ENCODE data around the gene BPIFA3. TPM values are rescaled to one million over a fixed set of nuclear protein-coding genes. Genes with fewer than 3 reads are reported as not detected.

The BPIFA3 gene
- total and polyA plus RNA-seq, 2 of the 8 experiments (the other 6 are each of a cell fraction or from before 2014, with no cell fraction given): not detected

DNA sequence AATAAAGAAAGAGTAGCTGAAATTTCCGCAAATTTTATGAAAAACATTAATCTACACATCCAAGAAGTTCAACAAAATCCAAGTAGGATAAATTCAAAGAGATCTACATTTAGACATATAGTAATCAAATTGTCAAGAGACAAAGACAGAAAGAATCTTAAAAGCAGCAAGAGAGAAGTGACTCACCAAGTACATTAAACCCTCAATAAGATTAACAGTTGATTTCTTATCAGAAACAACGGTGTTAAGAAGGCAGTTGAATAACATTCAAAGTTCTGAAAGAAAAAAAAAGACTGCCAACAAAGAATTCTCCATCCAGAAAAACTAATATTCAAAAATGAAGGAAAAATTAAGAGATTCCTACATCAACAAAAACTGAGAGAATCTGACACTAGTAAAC, 37.9 kb downstream of the BPIFA3 start:
- POLR2A ChIA-PET (ENCODE audit: partially characterized antibody): no interaction called here
- Histone ChIP-seq H2AFZ (ENCODE audit: low read length) (no peak overlapping the region), H3K56ac (replicated peaks; ENCODE audit: insufficient read length, low read depth, low read length) (no peak overlapping the region), H2BK20ac (ENCODE audit: low read length) (no peak overlapping the region), H3K4me1 (replicated peaks in 1 of 4; ENCODE audit: control insufficient read depth in 3 of 4, insufficient read depth in 4 of 4, low read length in 3 of 4) (no peaks in the 10 kb centered on the region), H3K27ac (ENCODE audit: low read depth, low read length) (no peak overlapping the region), H2AK5ac (ENCODE audit: low read depth, low read length) (no peak overlapping the region), H2BK120ac (replicated peaks; ENCODE audit: low read depth, low read length) (no peak overlapping the region), H3K4me2 (ENCODE audit: insufficient read depth in 1 of 2, low read depth in 2 of 2, low read length in 2 of 2) (no peak overlapping the region), H3K36me3 (ENCODE audit: control insufficient read depth in 2 of 4, insufficient read depth in 4 of 4, low read length in 3 of 4) (no peaks in the 10 kb centered on the region), H3K23me2 (ENCODE audit: low read depth, low read length) (no peaks in the 10 kb centered on the region), H3K14ac (ENCODE audit: insufficient read length) (no peak overlapping the region), H2BK12ac (ENCODE audit: low read depth, low read length) (no peak overlapping the region), H3K9me3 (ENCODE audit: insufficient read depth in 2 of 2, low read depth in 1 of 2, low read length in 1 of 2) (no peaks in the 10 kb centered on the region), H3K79me1 (ENCODE audit: low read depth, low read length) (no peaks in the 10 kb centered on the region), H3K79me2 (ENCODE audit: control insufficient read depth in 1 of 2, insufficient read depth in 2 of 2, low read length in 2 of 2) (no peaks in the 10 kb centered on the region), H2BK5ac (ENCODE audit: low read depth, low read length) (no peak overlapping the region), H3K9ac (replicated peaks in 1 of 4; ENCODE audit: extremely low read depth in 1 of 4, low read depth in 3 of 4, low read length in 3 of 4) (no peak overlapping the region), H3K23ac (ENCODE audit: insufficient read length) (no peak overlapping the region), H4K8ac (ENCODE audit: extremely low read depth, insufficient read depth, low read length) (no peak overlapping the region), H3K4me3 (ENCODE audit: extremely low read depth in 1 of 4, insufficient read depth in 2 of 4, low read depth in 3 of 4, low read length in 4 of 4) (no peak overlapping the region), H4K5ac (ENCODE audit: insufficient read length, low read depth, low read length) (no peak overlapping the region), H3K18ac (ENCODE audit: extremely low read depth, low read length) (no peak overlapping the region), H3K27me3 (replicated peaks in 1 of 4; ENCODE audit: control insufficient read depth in 3 of 4, extremely low read depth in 1 of 4, insufficient read depth in 3 of 4, low read length in 3 of 4) (0 out of 7 replicates have a peak, but pooled peaks cover 0 to 3% (median 0%) of the 10 kb centered on the region in 4 experiments), H3K4ac (replicated peaks; ENCODE audit: insufficient read length, low read depth, low read length) (no peak overlapping the region), H2BK15ac (ENCODE audit: low read length) (no peak overlapping the region), H4K20me1 (replicated peaks in 1 of 2; ENCODE audit: control insufficient read depth in 1 of 2, insufficient read depth in 2 of 2, low read length in 2 of 2) (no peaks in the 10 kb centered on the region), H4K91ac (replicated peaks; ENCODE audit: insufficient read length, low read length) (no peak overlapping the region)
- TF ChIP-seq CBX8 (IDR thresholded peaks at IDR 0.05; ENCODE audit: borderline replicate concordance, low read depth, low read length) (no peak), NANOG (IDR thresholded peaks at IDR 0.05; ENCODE audit: insufficient read depth, low read depth, low read length, poor library complexity, severe bottlenecking) (no peak), RNF2 (IDR thresholded peaks at IDR 0.05; ENCODE audit: borderline replicate concordance, low read depth, low read length, missing control alignments, poor library complexity, severe bottlenecking) (no peak), FOSL1 (IDR thresholded peaks at IDR 0.05; ENCODE audit: insufficient read depth, low read depth, low read length) (no peak), SUZ12 (IDR thresholded peaks at IDR 0.05; ENCODE audit: low read length) (no peak), KDM5A (IDR thresholded peaks at IDR 0.05; ENCODE audit: low read length) (no peak), CBX5 (IDR thresholded peaks at IDR 0.05; ENCODE audit: low read depth, low read length) (no peak), PHF8 (conservative IDR thresholded peaks at IDR 0.05; ENCODE audit: low read depth, low read length) (no peak), POU5F1 (IDR thresholded peaks at IDR 0.05; ENCODE audit: low read depth, low read length) (no peak), SP2 (IDR thresholded peaks at IDR 0.05; ENCODE audit: low read length) (no peak)
- TF ChIP-seq, protein P1, sequence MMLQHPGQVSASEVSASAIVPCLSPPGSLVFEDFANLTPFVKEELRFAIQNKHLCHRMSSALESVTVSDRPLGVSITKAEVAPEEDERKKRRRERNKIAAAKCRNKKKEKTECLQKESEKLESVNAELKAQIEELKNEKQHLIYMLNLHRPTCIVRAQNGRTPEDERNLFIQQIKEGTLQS (IDR thresholded peaks at IDR 0.05; ENCODE audit: insufficient read depth, low read depth, low read length): no peak
- CTCF ChIA-PET (ENCODE audit: partially characterized antibody): no interaction called here
- no peak for DNase-seq (ENCODE audit: low read depth in 1 of 2, low spot score in 2 of 2)
- 83% methylated on average over 2 of the region's 2 CpGs; no CpG with 5 or more reads in 1 of the 2 experiments for WGBS, 2 experiments (ENCODE audit: extremely low coverage in 1 of 2, insufficient coverage in 1 of 2, insufficient read length in 1 of 2, insufficient replicate concordance in 2 of 2, low coverage in 1 of 2, low lambda C conversion rate in 2 of 2, missing lambda C conversion rate in 1 of 2)
- no peak for FAIRE-seq

All from H1 (cell line).